HG03039 (cell line): Measurements from ENCODE around the gene TTC21A.

Experiments used
- ATAC-seq: cut with Tn5 transposase; IDR thresholded peaks from one replicate; pipeline ENCODE4 v1.9.1; 2021; ENCODE audit warnings: mild to moderate bottlenecking, moderate library complexity; ENCODE audit not compliant: unreplicated experiment

Gene TTC21A

GRCh38 chr3:39113291-39113690 lies 5.8 kb downstream of the TTC21A start:
- no peak for ATAC-seq

- no peak for ATAC-seq
Measured at GRCh38 chr3:39114456-39114855, 7.0 kb downstream of the TTC21A start.

GRCh38 chr3:39115870-39116269 lies 8.4 kb downstream of the TTC21A start:
- no peak for ATAC-seq

DNA sequence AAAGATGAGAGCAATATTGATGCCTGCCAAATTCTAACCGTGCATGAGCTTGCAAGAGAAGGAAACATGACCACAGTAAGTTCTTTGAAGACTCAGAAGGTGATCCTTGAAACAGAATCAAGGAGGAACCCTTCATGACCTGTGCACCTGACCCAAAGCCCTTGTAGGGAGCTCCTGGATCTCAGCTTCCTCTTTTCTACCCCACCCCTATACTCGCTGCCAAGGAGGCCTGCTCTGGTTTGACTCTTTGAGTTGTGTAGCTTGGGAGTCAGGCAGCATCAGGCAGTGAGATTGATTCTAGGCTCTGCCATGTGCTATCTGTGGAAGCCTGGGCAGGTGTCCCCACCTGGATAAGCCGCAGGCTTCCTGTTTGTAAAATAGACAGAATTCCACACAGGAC lies 10.6 kb downstream of the TTC21A start:
- no peak for ATAC-seq

GRCh38 chr3:39118931-39119660 lies 11.6 kb downstream of the TTC21A start:
- ATAC-seq: no peak

DNA sequence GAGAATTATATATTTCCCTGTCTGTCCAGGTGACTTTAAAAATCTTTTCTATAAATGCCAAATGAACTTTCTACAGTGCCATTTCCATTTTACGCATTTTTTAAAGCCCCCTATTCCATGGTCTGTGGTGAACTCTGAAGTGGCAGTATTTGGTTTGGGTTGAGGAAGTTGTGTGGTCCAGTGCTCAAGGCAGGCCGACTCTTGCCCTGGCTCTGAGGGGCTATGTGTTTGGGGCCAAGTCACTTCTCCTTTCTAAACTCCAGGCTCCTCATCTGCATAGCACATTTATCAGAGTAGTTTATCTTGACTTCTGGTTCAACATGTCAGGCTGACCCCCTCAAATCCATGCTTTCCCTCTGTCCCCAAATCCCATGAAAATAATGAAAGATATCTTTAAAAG lies 14.1 kb downstream of the TTC21A start:
- no peak for ATAC-seq

DNA sequence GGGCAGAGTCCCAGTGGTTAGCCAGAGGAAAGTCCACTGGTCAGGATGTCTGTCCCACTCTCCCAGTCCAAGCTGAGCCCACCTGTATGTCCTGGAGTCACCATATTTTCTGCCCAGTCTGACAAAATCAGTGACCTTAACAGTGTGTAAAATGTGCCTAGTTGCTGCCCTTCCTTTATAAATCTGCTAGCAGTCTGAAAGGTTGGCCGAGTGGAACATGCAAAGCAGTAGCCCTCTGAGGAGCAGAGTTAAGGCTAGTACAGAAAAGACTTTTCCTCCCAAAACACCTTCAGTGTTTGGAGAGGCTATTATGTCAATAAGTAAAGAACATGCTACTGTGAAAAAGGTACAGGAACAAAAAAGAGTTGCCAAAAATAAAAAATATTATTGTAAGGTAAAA lies 15.3 kb downstream of the TTC21A start:
- no peak for ATAC-seq

- no peak for ATAC-seq
Measured at GRCh38 chr3:39124876-39125840, 17.7 kb downstream of the TTC21A start.

GRCh38 chr3:39125841-39126500 lies 18.5 kb downstream of the TTC21A start:
- ATAC-seq: no peak

GRCh38 chr3:39126532-39127071 lies 19.1 kb downstream of the TTC21A start:
- ATAC-seq: no peak

- ATAC-seq: no peak
Measured at GRCh38 chr3:39127269-39127907, 19.9 kb downstream of the TTC21A start.

DNA sequence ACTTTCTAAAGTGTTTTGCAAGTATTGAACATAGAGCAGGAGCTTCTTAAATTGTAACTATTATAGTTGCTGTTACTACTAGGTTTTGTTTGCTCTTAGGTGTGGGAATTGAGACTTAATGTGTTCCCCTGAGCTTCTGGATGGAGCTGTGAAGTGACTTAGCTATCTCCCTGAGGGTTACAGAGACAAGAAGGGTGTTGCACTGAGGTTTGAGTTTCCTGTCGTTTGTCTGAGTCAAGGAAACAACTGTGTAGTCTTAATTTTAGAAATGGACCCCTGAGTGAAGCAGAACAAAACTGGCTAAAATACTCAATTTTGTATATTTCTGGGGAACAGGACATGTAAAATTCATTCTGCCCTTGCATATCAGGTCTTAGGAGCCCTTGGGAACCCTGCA lies 20.4 kb downstream of the TTC21A start:
- no peak for ATAC-seq

DNA sequence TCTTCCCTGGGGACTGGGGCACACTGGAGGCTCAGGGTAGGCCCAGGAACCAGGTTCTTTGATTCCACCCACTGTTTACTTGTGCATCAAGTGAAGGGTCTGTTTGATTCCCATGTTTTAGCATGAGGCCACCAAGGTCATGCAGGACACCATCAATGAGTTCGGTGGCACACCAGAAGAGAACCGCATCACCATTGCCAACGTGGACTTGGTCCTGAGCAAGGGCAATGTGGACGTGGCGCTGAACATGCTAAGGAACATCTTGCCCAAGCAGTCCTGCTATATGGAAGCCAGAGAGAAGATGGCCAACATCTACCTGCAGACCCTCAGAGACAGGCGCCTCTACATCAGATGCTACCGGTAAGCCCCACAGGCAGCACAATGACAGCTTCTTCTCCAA lies 21.5 kb downstream of the TTC21A start:
- ATAC-seq: no peak

GRCh38 chr3:39130026-39130425 lies 22.5 kb downstream of the TTC21A start:
- no peak for ATAC-seq

DNA sequence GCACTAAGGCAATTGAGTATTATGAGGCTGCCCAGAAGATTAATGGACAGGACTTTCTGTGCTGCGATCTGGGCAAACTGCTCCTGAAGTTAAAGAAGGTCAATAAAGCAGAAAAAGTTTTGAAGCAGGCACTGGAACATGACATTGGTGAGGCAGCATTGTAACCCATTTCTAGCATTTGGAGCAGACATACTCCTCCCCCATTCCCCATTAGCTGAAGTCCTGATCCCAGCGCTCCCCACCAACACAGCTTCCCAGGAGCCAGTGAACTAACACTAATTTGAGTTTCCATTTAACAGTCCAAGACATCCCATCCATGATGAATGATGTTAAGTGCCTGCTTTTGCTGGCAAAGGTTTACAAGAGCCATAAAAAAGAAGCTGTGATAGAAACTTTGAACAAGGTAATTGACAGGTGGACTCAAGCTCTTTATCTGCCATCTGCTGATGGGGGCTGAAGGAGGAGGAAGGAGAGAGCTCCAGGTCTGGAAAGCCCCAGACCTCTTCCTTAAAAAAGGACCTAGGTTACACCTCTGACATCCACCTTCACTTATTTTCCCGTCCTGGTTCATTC lies 23.3 kb downstream of the TTC21A start:
- no peak for ATAC-seq

DNA sequence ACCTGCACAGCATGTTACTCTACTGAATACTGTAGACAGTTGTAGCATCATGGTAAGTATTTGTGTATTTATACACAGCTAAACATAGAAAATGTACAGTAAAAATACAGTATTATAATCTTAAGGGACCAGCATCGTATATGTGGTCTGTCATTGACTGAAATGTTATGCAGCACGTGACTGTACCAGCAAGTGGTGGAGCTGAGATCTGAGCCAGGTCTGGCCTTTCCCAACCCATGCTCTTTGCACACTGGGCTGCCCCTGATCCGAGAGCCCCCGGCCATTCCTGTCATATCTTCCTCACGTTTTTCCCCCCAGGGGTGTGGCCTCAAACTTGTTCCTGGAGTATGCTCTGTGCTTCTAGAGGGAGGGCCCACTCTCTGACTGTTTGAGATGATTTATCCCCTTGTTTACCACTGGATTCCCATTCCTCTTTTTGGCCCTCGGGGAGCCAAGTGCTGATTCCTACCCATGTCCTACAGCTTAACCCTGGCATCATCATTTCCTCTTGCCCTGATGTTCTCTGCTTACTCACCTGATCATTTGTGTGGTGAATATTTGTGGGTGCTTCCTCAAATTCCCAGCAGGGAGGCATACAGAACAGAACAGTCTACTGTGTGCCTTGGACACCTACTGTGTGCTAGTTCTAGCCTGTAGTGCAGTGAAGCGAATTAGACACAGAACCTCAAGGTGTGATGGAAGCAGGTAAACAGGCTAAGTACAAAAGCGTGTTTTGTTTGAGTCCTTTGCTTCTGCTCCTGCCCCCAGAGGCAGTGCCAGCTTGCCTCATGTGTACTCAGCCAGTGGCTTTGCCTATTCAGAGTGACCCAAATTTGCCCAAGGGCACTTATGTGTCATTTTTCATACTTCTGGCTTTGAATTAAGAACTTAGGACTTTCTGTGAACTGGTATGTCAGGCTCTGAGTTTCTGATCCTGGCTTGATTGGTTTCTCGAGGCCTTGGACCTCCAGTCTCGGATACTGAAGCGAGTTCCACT lies 24.9 kb downstream of the TTC21A start:
- no peak for ATAC-seq

DNA sequence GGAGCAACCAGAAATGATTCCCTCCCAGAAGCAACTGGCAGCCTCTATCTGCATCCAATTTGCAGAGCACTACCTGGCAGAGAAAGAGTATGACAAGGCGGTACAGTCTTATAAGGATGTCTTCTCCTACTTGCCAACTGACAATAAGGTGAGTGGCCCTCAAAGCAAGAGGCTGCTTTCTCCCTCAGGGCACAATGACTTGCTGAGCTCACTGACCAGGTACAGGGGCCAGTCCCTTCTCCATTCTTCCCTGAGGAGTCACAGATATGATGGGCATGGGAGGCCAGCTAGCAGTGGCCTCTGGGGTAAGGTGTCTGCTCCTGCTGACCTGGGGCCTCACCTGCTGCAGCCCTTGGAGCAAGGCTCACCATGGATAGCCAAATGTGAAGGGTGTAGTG lies 25.6 kb downstream of the TTC21A start:
- no peak for ATAC-seq

DNA sequence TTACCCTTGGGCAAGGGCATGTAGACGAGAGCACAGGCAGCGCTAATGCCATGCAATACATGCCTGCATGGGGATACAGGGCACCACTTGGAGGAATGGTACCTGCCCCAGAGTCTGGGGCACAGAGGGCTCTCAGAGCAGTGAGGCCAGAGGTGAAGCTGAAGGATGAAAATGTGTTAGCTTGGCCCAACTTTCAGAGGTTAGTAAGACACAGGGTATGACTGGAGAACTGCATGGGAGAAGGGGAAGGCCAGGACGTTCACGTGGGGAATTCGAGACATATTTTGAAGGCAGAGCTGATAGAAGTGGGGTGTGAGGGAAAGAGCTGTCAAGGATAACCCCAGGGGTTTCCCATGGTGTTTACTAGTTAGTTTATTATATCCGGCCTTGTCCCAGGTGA lies 26.3 kb downstream of the TTC21A start:
- no peak for ATAC-seq

DNA sequence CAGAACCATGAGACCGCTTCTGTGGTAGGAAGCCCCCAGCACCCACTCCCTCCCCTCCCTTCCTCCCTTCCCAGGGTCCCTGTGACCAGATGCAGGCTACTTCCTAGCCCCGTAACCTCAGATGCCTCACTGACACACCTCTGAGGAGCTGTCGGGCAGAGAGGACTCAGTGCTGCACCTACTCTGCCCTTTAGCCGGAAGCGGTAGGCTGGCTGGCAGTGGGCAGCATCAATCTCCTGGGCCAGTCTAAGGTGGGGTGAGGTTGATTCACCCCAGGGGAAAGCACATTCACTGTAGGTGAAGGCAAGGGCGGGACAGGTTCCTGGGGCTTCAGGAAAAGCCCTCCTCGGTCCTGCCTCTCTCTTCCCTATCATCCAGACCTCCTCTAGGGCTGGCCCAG lies 26.8 kb downstream of the TTC21A start:
- no peak for ATAC-seq
